ENCODE data around the gene NCBP3. TPM values are rescaled to one million over a fixed set of nuclear protein-coding genes. Genes with fewer than 3 reads are reported as not detected.

NCBP3 gene
- total RNA-seq, 1 donor from 2014 or later = 20.7 TPM

DNA sequence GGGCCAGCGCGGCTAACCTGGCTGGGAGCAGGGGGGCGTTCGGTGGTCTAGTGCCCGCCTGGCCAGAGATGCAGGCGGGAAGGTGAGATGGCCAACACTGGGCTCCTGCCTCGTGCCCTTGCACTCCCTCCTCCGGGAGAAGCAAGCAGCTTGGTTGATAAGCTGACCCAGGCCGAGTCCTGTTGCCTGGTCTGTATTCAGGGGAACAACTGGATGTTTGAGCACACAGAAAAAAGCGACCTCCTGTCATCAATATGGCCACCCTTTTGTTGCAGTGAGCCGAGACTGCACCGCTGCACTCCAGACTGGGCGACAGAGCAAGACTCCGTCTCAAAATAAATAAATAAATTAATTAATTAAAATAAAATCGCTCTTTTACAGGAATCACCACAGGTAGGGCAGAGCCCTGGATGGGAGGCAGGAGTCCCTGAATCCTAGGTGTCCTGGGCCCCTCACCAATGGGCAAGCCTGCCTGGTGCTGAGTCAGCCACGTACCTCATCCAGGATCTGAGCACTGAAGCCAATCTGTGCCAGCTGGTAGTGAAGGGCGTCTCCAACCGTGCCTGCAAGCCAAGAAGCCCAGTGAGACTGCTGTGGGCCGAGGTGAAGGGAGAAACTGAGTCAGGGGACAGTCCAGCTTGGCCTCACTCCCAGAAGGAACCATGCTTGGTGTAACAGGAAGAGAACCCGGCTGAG lies 90.6 kb downstream of the NCBP3 start:
- DNase-seq (ENCODE audit: low spot score) = no peak

DNA sequence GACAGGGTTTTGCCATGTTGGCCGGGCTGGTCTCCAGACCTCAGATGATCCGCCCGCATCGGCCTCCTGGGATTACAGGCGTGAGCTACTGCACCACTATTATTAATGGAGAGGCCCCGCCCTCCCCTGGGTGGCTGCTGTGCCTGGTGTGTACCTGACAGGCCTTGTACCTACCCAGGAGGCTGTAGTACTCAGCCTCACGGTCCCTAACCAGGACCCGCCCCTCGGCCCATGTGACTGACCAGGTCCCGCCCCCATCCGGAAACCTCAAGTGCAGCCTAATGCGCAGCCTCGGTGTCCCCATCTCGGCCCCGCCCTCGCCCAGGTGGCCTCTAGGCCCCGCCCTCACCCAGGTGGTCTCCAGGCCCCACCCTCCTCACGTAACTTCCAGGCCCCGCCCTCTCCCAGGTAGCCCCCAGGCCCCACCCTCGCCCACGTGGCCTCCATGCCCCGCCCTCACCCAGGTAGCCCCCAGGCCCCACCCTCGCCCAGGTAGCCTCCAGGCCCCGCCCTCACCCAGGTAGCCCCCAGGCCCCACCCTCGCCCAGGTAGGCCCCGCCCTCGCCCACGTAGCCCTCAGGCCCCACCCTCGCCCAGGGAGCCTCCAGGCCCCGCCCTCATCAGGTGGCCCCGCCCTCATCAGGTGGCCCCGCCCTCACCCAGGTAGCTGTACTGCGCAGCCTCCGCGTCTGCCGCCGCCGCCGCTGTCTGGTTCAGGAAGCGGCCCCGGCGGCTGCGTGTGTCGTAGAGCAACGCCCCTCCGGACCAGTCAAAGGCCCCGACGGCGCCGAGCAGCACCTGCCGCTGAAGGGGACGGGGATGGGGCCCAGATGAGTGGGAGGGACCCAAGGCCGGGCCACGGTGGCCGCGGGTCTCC lies 91.3 kb downstream of the NCBP3 start:
- peak; percentile 69 for DNase-seq (ENCODE audit: low spot score)

DNA sequence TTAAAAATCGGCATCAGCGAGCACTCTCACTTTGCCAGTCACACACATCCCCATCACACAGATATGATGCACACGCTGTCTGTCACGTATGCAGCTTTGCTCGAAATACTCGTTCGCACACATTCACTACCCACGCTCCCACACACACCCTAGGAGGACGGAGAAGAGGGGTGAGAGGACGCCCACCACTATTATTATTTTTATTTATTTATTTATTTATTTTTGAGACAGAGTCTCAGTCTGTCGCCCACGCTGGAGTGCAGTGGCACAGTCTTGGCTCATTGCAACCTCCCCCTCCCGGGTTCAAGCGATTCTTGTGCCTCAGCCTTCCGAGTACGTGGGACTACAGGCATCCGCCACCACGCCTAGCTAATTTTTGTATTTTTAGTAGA lies 92.0 kb downstream of the NCBP3 start:
- no peak for DNase-seq (ENCODE audit: low spot score)

GRCh38 chr17:3753624-3754023 lies 92.4 kb downstream of the NCBP3 start:
- DNase-seq (ENCODE audit: low spot score) = no peak

Other genes with a start within 250 kb of the NCBP3 start
- 25.5 TPM for gene TRPV1, start 236.8 kb downstream of the NCBP3 start, total RNA-seq (ENCODE audit: insufficient read depth, low replicate concordance)
- gene SHPK, start 210.0 kb downstream of the NCBP3 start, total RNA-seq (ENCODE audit: insufficient read depth, low replicate concordance) = 9.4 TPM
- gene CTNS, start 209.5 kb downstream of the NCBP3 start, total RNA-seq (ENCODE audit: insufficient read depth, low replicate concordance) = 12.0 TPM
- 59.0 TPM for gene TAX1BP3, start 177.7 kb downstream of the NCBP3 start, total RNA-seq (ENCODE audit: insufficient read depth, low replicate concordance)
- 15.6 TPM for gene EMC6, start 177.4 kb downstream of the NCBP3 start, total RNA-seq (ENCODE audit: insufficient read depth, low replicate concordance)
- 0.24 TPM for gene P2RX5, start 150.1 kb downstream of the NCBP3 start, total RNA-seq (ENCODE audit: insufficient read depth, low replicate concordance)
- gene HASPIN, start 122.3 kb downstream of the NCBP3 start, total RNA-seq (ENCODE audit: insufficient read depth, low replicate concordance) = 0.48 TPM
- 0.48 TPM for gene ITGAE, start 45.1 kb downstream of the NCBP3 start, total RNA-seq (ENCODE audit: insufficient read depth, low replicate concordance)
- 19.3 TPM for gene CAMKK1, start 46.8 kb upstream of the NCBP3 start, total RNA-seq (ENCODE audit: insufficient read depth, low replicate concordance)
- gene P2RX1, start 70.2 kb upstream of the NCBP3 start, total RNA-seq (ENCODE audit: insufficient read depth, low replicate concordance) = 44.5 TPM
- 20.9 TPM for gene ATP2A3, start 118.2 kb upstream of the NCBP3 start, total RNA-seq (ENCODE audit: insufficient read depth, low replicate concordance)